Pons (tissue), 1 donor: ENCODE measurements around the gene APOA5.
A peak's percentile ranks its signal among the peaks of the same experiment; 100 is the strongest.
"Not testable (repeated sequence)": the region's sequence is repeated elsewhere in the genome, so short reads cannot be mapped to it uniquely, and the experiment has no call there.

Experiments used
- DNase-seq: peaks from one replicate; pipeline ENCODE4 v3.0.0-alpha.2; 2016; ENCODE audit warnings: low spot score

The APOA5 gene

GRCh38 chr11:116791813-116792143 is at the start of gene APOA5:
Gene APOA5 (minus strand): TSS chr11:116791879. CDS start chr11:116791860, 19 bp downstream.
- no peak for DNase-seq

- DNase-seq: no peak
Measured at GRCh38 chr11:116840746-116841296, 49.1 kb upstream of the APOA5 start.

- DNase-seq: peak; percentile 59
Measured at GRCh38 chr11:116840224-116840745, 48.6 kb upstream of the APOA5 start.

GRCh38 chr11:116838321-116839084 is 46.8 kb upstream of the APOA5 start:
- no peak for DNase-seq

- DNase-seq: no peak
Measured at GRCh38 chr11:116837231-116838091, 45.8 kb upstream of the APOA5 start, which contains the start of gene APOA1. Gene APOA1 (minus strand): TSS chr11:116837622. CDS start chr11:116837387, 235 bp downstream.

- no peak for DNase-seq
Measured at GRCh38 chr11:116836632-116836991, 44.9 kb upstream of the APOA5 start.

GRCh38 chr11:116835791-116836631 is 44.3 kb upstream of the APOA5 start:
- peak; percentile 76 for DNase-seq

- DNase-seq: no peak
Measured at GRCh38 chr11:116835042-116835772, 43.5 kb upstream of the APOA5 start.

GRCh38 chr11:116834535-116835041 is 42.9 kb upstream of the APOA5 start:
- not testable (repeated sequence) for DNase-seq

GRCh38 chr11:116833816-116834534 is 42.3 kb upstream of the APOA5 start:
- DNase-seq: no peak

GRCh38 chr11:116833491-116833815 is 41.8 kb upstream of the APOA5 start:
- DNase-seq: no peak

- no peak for DNase-seq
Measured at GRCh38 chr11:116832350-116833290, 40.9 kb upstream of the APOA5 start.

GRCh38 chr11:116831790-116832349 is 40.2 kb upstream of the APOA5 start:
- DNase-seq: no peak

- DNase-seq: no peak
Measured at GRCh38 chr11:116830184-116830912, 38.7 kb upstream of the APOA5 start.

- DNase-seq: no peak
Measured at GRCh38 chr11:116829525-116830183, 38.0 kb upstream of the APOA5 start, which contains the start of gene APOC3. Gene APOC3 (plus strand): TSS chr11:116829907. CDS start chr11:116830583, 676 bp downstream.

- DNase-seq: no peak
Measured at GRCh38 chr11:116828632-116829524, 37.2 kb upstream of the APOA5 start.
